DND-41 (cell line): ENCODE results near the gene SEMA5A.

ENCODE experiments used
- CTCF ChIP-seq: IDR thresholded peaks from 2 replicates; pipeline ENCODE4 v1.5.1; 2012; ENCODE audit warnings: borderline replicate concordance, low read length, moderate library complexity, mild to moderate bottlenecking; ENCODE audit not compliant: poor library complexity, severe bottlenecking; ENCODE audit errors: extremely low read depth
- EZH2 ChIP-seq: IDR thresholded peaks from 3 replicates; pipeline ENCODE4 v1.6.1; 2012; ENCODE audit warnings: borderline replicate concordance, low read depth, mild to moderate bottlenecking, moderate library complexity, low read length, inconsistent platforms; ENCODE audit not compliant: severe bottlenecking

DNA sequence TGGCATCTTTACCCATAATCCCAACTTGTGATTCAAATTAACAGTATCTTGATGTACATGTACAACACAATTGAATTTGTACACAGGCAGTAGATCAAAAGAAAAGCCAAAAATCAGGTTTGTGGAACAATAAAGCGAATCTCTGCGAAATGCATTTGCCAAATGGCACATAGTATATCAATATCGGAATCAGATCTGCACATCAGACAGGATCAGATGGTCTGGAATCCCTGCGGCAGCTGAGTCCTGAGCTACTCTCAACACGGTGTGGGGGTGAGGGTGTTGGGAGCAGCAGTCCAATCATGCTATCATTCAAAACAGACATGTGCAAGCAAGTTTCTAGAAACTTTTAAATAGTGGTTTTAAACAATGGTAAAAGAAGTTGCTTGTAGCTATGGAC lies 358.3 kb downstream of the SEMA5A start:
- TF ChIP-seq CTCF (no peak), EZH2 (no peak)
